Measurements from ENCODE around the gene DMRTC1B. TPM values are rescaled to one million over a fixed set of nuclear protein-coding genes. Genes with fewer than 3 reads are reported as not detected.
"Not testable (repeated sequence)": the region's sequence is repeated elsewhere in the genome, so short reads cannot be mapped to it uniquely, and the experiment has no call there.

The DMRTC1B gene
- total RNA-seq, 2 donors from 2014 or later: 0.21 TPM; not detected in 1

DNA sequence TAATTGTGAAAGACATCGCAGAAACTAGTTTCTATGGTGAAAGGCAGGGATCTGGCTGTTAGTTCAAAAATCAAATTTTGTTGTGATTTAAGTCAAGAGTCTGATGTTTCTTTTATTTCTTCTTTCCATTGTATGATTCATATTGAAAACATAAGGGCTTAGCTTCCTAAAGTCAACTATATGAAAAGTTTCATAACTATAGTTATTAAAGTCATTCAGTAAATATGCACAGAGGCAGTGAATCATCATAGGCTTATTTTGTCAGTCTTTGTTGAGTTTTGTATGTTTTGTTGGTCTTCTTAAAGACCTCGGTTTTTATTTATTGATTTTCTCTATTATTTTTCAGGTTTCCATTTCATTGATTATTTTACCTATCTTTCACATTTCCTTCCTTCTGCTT is 106.2 kb downstream of the DMRTC1B start:
- not testable (repeated sequence) for H3K27ac Mint-ChIP-seq; ATAC-seq; DNase-seq (ENCODE audit: low spot score in 2 of 2); H3K9me3 Mint-ChIP-seq; H3K36me3 Mint-ChIP-seq

DNA sequence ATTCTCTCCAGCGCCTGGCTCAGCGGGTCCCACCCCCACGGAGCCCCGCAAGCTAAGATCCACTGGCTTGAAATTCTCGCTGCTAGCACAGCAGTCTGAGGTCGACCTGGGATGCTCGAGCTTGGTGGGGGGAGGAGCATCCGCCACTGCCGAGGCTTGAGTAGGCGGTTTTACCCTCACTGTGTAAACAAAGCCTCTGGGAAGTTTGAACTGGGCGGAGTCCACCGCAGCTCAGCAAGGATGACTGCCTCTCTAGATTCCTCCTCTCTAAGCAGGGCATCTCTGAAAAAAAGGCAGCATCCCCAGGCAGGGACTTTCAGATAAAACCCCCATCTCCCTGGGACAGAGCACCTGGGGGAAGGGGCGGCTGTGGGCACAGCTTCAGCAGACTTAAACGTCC is 113.0 kb downstream of the DMRTC1B start:
- not testable (repeated sequence) for ATAC-seq; H3K36me3 Mint-ChIP-seq; DNase-seq (ENCODE audit: low spot score in 2 of 2); H3K27ac Mint-ChIP-seq; H3K9me3 Mint-ChIP-seq

Other genes starting within 250 kb of the DMRTC1B start
- gene HDAC8, start 204.0 kb upstream of the DMRTC1B start, total RNA-seq: 10 to 100 TPM; 14.4 to 31.2 TPM
- 1 to 10 TPM; 4.8 to 8.4 TPM for gene PHKA1, start 62.6 kb upstream of the DMRTC1B start, total RNA-seq
- gene FAM236B, start 5.8 kb downstream of the DMRTC1B start, total RNA-seq: not detected
- gene FAM236D, start 31.3 kb downstream of the DMRTC1B start, total RNA-seq: not detected
- gene FAM236C, start 135.7 kb downstream of the DMRTC1B start, total RNA-seq: not detected
- not detected for gene FAM236A, start 161.3 kb downstream of the DMRTC1B start, total RNA-seq
- gene DMRTC1, start 166.9 kb downstream of the DMRTC1B start, total RNA-seq: under 1 TPM in 1 of 2 donors, not detected in 1; 0.21 TPM
- not detected for gene PABPC1L2B, start 226.0 kb downstream of the DMRTC1B start, total RNA-seq

Data from activated naive CD4-positive, alpha-beta T cell treated with anti-CD3 and anti-CD28 coated beads, Interleukin-2, amount 50 U/mL, for 72 hours (primary cell).